Fibroblast of lung (primary cell): ENCODE measurements around the gene ROBO1.

Experiments used
- CTCF ChIP-seq, 2 donors: IDR thresholded peaks in 1 of 2; conservative IDR thresholded peaks in 1 of 2; 1 replicate in 1 of 2; 2 replicates in 1 of 2; pipeline ENCODE4 v1.5.1; 2011 to 2012; ENCODE audit warnings: low read length in 2 of 2, control low read depth in 1 of 2, inconsistent platforms in 1 of 2, low read depth in 1 of 2, mild to moderate bottlenecking in 1 of 2
- EZH2 ChIP-seq: IDR thresholded peaks from 2 replicates; pipeline ENCODE4 v1.5.1; 2012; ENCODE audit warnings: low read length, control low read depth, mild to moderate bottlenecking; ENCODE audit errors: missing control alignments

GRCh38 chr3:79140708-79141107 is 627.1 kb downstream of the ROBO1 start:
- no peak for TF ChIP-seq CTCF (conservative IDR thresholded peaks at IDR 0.05 in 1 of 2, IDR thresholded peaks at IDR 0.05 in 1 of 2; ENCODE audit: low read depth in 1 of 2, low read length in 2 of 2)
- TF ChIP-seq EZH2, result no peak
